Left renal cortex interstitium (tissue), 4 donors: ENCODE results near the gene SAPCD1. TPM values are rescaled to one million over a fixed set of nuclear protein-coding genes. Genes with fewer than 3 reads are reported as not detected.
A peak's percentile ranks its signal among the peaks of the same experiment; 100 is the strongest.
"Not testable (repeated sequence)": the region's sequence is repeated elsewhere in the genome, so short reads cannot be mapped to it uniquely, and the experiment has no call there.

Experiments used
- DNase-seq, 4 donors: peaks; one replicate each; pipeline ENCODE4 v3.0.0-alpha.2; 2013; ENCODE audit warnings: low read depth in 4 of 4, low spot score in 2 of 4, missing footprints in 1 of 4
- polyA plus RNA-seq, 4 donors: library from polyadenylated mRNA; unstranded; fragments of 120-200 nt; gene quantifications; one replicate each; pipeline ENCODE4 v1.2.1, GENCODE V29; 2013; ENCODE audit not compliant: insufficient read length in 4 of 4

The SAPCD1 gene
- polyA plus RNA-seq, 4 donors, result 4.2 to 12.9 (median 7.3) TPM

- no peak for DNase-seq
Observed at GRCh38 chr6:31775633-31776484, 13.4 kb downstream of the SAPCD1 start.

- DNase-seq, result no peak
Observed at GRCh38 chr6:31776485-31776988, 14.1 kb downstream of the SAPCD1 start.

- peak in 2 of 4 donors; percentile 66 to 75 for DNase-seq
Observed at GRCh38 chr6:31776989-31777666, 14.7 kb downstream of the SAPCD1 start, which contains the start of gene VWA7. TSS of gene VWA7 (minus strand) at chr6:31777328. CDS start at chr6:31776779, 549 bp downstream.

GRCh38 chr6:31777667-31778050 lies 15.2 kb downstream of the SAPCD1 start:
- DNase-seq, result no peak

- DNase-seq, result no peak
Observed at GRCh38 chr6:31778193-31778592, 15.7 kb downstream of the SAPCD1 start.

GRCh38 chr6:31778999-31779885 lies 16.8 kb downstream of the SAPCD1 start:
- no peak for DNase-seq

- no peak for DNase-seq
Observed at GRCh38 chr6:31779908-31780307, 17.5 kb downstream of the SAPCD1 start.

GRCh38 chr6:31780507-31781243 lies 18.2 kb downstream of the SAPCD1 start:
- DNase-seq, result no peak

GRCh38 chr6:31781244-31782125 lies 19.0 kb downstream of the SAPCD1 start:
- DNase-seq, result no peak

- no peak for DNase-seq
Observed at GRCh38 chr6:31782126-31782855, 19.8 kb downstream of the SAPCD1 start.

- no peak for DNase-seq
Observed at GRCh38 chr6:31784098-31784925, 21.9 kb downstream of the SAPCD1 start.

GRCh38 chr6:31785475-31785874 lies 23.0 kb downstream of the SAPCD1 start:
- DNase-seq, result no peak

- peak in 1 of 4 donors; percentile 53 for DNase-seq
Observed at GRCh38 chr6:31791324-31792089, 29.1 kb downstream of the SAPCD1 start.

- DNase-seq, result no peak
Observed at GRCh38 chr6:31792090-31792374, 29.6 kb downstream of the SAPCD1 start.

GRCh38 chr6:31792761-31793171 lies 30.3 kb downstream of the SAPCD1 start:
- DNase-seq, result no peak

GRCh38 chr6:31793927-31794245 lies 31.4 kb downstream of the SAPCD1 start:
- not testable (repeated sequence) for DNase-seq

GRCh38 chr6:31794294-31794865 lies 31.9 kb downstream of the SAPCD1 start:
- no peak for DNase-seq
